Measurements from ENCODE around the gene CNTNAP2.

GRCh38 chr7:148337995-148338747, 2221.6 kb downstream of the CNTNAP2 start:
- TF ChIP-seq CTCF (IDR thresholded peaks at IDR 0.05; ENCODE audit: borderline replicate concordance, extremely low read depth, low read length, poor library complexity, severe bottlenecking) (no peak), EZH2 (IDR thresholded peaks at IDR 0.05; ENCODE audit: borderline replicate concordance, low read depth, low read length, severe bottlenecking) (no peak)
